ENCODE results near the gene TSPAN14.

TSPAN14 gene

DNA sequence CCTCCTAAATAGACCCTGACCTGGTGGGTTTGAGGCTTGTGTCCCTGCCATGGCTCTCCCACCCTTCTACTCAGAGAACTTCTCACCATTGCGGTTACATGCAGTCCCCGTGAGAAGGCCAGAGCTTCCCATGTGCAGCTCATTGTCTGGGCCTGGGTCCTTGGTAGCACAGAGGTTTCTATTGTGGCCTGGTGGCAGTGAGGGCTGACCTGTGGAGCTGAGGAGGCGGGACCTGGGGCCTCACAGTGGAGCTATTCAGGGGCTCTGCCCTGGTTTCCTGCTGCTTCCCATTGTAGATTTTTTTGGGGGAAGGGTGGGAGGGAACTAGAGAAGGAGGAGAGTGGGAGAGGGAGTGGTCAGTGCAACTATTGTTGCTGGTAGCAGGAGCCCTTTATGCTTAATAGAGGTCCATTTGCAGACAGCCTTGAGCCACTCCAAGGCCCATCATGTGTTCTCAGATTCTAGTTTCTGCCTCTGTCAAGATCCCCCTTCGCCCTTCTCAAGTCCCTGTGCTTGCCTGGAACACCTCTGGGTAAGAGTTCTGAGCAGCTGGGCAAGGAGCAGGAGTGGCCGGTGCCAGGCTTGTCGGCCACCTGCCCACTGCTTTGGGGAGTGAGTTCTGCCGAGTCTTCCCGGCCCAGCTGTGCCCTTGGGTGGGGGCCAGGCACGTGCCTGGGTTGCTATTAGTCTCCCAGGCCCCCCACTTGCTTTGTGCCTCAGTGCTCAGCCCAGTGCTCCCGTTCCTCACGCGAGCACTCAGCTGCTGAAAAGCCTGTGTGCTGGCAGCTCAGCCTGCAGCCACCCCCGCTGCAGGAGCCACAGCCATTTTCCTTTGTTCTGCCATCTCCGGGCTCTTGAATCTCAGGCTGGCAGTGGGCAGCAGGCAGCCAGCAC lies 10.7 kb downstream of the TSPAN14 start:
- no peaks in the 10 kb centered on the region for H3K36me3 ChIP-seq (ENCODE audit: control insufficient read depth, insufficient read depth, low read length)
- no peaks in the 10 kb centered on the region for H3K9me3 ChIP-seq (ENCODE audit: control insufficient read depth, insufficient read depth, low read depth, low read length)
- H3K4me1 ChIP-seq (ENCODE audit: control insufficient read depth, insufficient read depth, low read length) = peaks cover 80% of the 10 kb centered on the region
- H3K27me3 ChIP-seq (ENCODE audit: control insufficient read depth, insufficient read depth, low read length) = no peaks in the 10 kb centered on the region
- H3K4me3 ChIP-seq (ENCODE audit: low read depth, low read length) = peak overlapping the region; percentile 31; the same call in 1 of the 2 replicates
- peak overlapping the region; percentile 45 for H3K9ac ChIP-seq (ENCODE audit: low read length)
- H3K27ac ChIP-seq (ENCODE audit: low read depth, low read length) = 0 out of 2 replicates have a peak overlapping the region, but pooled peaks have one; percentile 13

DNA sequence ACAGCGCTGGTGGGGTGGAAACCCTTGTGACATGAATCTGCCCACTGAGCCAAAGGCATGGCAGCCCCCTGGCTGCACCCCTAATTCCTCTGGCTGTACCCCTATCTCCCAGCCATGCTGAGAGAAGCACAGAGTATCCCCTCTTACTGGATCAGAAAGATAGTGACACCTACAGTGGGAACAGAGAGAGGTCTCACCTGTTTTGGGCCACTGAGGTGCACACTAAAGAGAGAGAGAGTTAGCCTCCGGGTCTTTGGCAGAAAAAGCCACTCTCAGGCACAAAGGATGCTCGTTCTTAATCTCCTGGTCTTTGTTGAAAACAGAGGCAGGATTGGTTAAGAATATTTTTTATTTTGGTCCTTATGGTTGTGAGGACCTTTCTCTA lies 11.3 kb downstream of the TSPAN14 start:
- Histone ChIP-seq H3K27ac (ENCODE audit: low read depth, low read length) (0 out of 2 replicates have a peak overlapping the region, but pooled peaks have one; percentile 13), H3K4me1 (ENCODE audit: control insufficient read depth, insufficient read depth, low read length) (peaks cover 73% of the 10 kb centered on the region)

DNA sequence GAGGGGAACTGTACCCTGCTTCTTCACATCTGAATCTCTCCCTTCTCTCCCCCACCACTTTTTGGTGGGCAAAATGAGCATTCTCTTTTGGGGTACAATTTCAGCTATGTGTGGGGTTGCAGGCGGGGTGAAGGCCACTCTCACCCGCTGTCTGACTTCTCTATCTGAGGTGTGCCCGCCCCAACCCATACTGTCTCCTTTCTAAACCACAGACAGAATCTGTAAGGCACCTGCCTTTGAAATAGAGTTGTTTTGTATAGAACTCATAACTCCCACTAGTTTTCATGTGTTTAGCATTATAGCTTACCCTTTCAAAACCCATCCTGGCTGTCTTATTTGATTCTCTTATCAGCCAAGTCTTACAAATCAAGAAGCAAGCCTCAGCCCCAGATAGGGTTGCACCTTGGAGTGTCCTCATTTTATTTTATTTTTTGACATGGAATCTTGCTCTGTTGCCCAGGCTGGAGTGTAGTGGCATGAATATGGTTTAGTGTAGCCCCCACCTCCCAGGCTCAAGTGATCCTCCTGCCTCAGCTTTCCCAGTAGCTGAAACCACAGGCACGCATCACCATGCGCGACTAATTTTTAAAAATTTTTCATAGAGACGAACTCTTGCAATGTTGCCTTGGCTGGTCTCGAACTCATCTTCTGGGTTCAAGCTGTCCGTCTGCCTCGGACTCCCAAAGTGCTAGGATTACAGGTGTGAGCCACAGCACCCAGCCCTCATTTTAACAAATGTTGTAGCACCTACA lies 11.9 kb downstream of the TSPAN14 start:
- H3K27me3 ChIP-seq (ENCODE audit: control insufficient read depth, insufficient read depth, low read length) = peaks cover 2% of the 10 kb centered on the region; the same call in 1 of the 2 replicates
- H3K27ac ChIP-seq (ENCODE audit: low read depth, low read length) = no peak overlapping the region
- peaks cover 6% of the 10 kb centered on the region for H3K36me3 ChIP-seq (ENCODE audit: control insufficient read depth, insufficient read depth, low read length)
- H3K4me3 ChIP-seq (ENCODE audit: low read depth, low read length) = no peak overlapping the region
- no peaks in the 10 kb centered on the region for H3K9me3 ChIP-seq (ENCODE audit: control insufficient read depth, insufficient read depth, low read depth, low read length)
- peaks cover 69% of the 10 kb centered on the region for H3K4me1 ChIP-seq (ENCODE audit: control insufficient read depth, insufficient read depth, low read length)
- no peak overlapping the region for H3K9ac ChIP-seq (ENCODE audit: low read length)

More for the DNA sequence above, 11.3 kb downstream of the TSPAN14 start:
- H3K36me3 ChIP-seq (ENCODE audit: control insufficient read depth, insufficient read depth, low read length) = no peaks in the 10 kb centered on the region
- peak overlapping the region; percentile 35 for H3K9ac ChIP-seq (ENCODE audit: low read length)
- H3K27me3 ChIP-seq (ENCODE audit: control insufficient read depth, insufficient read depth, low read length) = no peaks in the 10 kb centered on the region
- H3K4me3 ChIP-seq (ENCODE audit: low read depth, low read length) = no peak overlapping the region
- no peaks in the 10 kb centered on the region for H3K9me3 ChIP-seq (ENCODE audit: control insufficient read depth, insufficient read depth, low read depth, low read length)

DNA sequence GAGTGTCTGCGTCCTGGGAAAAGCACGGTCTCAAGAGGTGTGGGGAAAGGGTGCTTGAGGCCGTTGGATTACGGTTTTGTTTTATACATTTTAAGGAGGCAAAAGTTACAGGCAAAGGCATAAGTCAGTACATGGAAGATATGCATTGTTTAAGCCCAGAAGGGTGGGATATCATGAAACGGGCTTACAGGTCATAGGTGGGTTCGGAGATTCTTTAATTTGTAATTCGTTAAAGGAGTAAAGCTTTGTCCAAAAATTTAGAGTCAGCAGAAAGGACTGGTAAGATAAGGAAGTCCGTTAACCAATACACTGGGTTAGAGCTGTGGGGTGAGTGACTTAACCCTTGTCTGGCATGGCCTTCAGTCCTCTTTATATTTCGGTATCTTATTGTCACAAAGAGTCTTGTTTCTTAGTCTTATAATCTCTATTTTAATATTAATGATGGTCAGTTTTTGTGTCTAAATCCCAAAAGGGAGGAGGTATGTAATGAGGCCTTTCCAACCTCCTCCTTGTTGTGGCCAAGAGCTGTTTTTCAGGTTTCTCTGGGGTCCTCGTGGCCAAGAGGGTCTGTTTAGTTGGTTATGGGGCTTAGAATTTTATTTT lies 12.7 kb downstream of the TSPAN14 start:
- H3K9me3 ChIP-seq (ENCODE audit: control insufficient read depth, insufficient read depth, low read depth, low read length) = no peaks in the 10 kb centered on the region
- H3K9ac ChIP-seq (ENCODE audit: low read length) = no peak overlapping the region
- H3K4me3 ChIP-seq (ENCODE audit: low read depth, low read length) = no peak overlapping the region
- H3K36me3 ChIP-seq (ENCODE audit: control insufficient read depth, insufficient read depth, low read length) = peaks cover 11% of the 10 kb centered on the region
- H3K4me1 ChIP-seq (ENCODE audit: control insufficient read depth, insufficient read depth, low read length) = peaks cover 65% of the 10 kb centered on the region
- no peak overlapping the region for H3K27ac ChIP-seq (ENCODE audit: low read depth, low read length)
- peaks cover 4% of the 10 kb centered on the region; the same call in 1 of the 2 replicates for H3K27me3 ChIP-seq (ENCODE audit: control insufficient read depth, insufficient read depth, low read length)

DNA sequence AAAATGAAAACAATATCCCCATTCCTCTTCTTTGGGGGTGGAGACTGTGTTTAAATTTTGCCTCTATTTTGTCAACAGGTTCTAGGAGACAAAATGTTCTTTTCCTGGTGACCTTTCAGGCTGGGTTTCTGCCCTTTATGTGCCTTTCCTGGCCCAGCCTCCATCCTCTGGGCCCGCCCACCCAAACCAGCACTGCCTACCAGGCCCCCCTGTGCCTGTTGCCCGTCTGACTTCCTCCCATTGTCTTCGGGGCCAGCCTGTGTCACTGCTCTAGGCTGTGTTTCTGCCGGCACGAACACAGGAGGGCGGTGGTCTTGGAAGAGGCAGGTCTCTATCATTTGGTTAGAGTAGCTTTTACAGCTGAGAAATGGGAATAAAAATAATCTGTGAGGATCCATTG lies 13.9 kb downstream of the TSPAN14 start:
- Histone ChIP-seq H3K9me3 (ENCODE audit: control insufficient read depth, insufficient read depth, low read depth, low read length) (no peaks in the 10 kb centered on the region), H3K27me3 (ENCODE audit: control insufficient read depth, insufficient read depth, low read length) (peaks cover 4% of the 10 kb centered on the region; the same call in 1 of the 2 replicates), H3K4me3 (ENCODE audit: low read depth, low read length) (no peak overlapping the region), H3K27ac (ENCODE audit: low read depth, low read length) (no peak overlapping the region), H3K36me3 (ENCODE audit: control insufficient read depth, insufficient read depth, low read length) (peaks cover 11% of the 10 kb centered on the region), H3K9ac (ENCODE audit: low read length) (no peak overlapping the region), H3K4me1 (ENCODE audit: control insufficient read depth, insufficient read depth, low read length) (peaks cover 58% of the 10 kb centered on the region)

DNA sequence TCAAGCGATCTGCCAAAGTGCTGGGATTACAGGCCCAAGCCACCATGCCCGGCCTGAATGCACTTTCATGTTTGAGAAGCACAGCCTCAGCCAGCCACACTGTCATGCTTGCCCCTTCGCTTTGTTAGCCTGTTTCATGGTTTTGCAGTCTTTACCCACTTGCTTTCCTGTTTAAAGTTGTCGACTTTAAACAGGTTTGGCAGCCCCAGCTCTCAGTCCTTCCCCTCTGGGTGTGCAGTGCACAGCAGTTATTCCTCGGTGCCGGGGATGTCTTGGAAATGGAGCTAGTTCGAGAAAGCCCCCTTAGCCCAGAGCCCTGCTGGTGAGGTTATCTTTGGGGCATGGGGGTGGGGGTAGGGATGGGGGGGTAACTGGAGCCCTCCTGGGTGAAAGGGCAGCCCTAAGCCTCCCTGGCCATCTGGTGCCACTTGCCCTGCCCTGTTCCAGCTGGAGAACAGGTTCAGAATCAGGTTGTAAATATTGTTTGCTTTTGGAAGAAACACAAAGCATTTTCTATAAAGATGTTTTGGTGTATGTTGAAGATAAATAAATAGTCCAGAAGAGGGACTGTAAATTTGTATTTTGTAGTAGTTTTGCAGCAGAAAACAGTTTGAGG lies 14.8 kb downstream of the TSPAN14 start:
- Histone ChIP-seq H3K9me3 (ENCODE audit: control insufficient read depth, insufficient read depth, low read depth, low read length) (no peaks in the 10 kb centered on the region), H3K4me1 (ENCODE audit: control insufficient read depth, insufficient read depth, low read length) (peaks cover 57% of the 10 kb centered on the region), H3K9ac (ENCODE audit: low read length) (no peak overlapping the region), H3K27ac (ENCODE audit: low read depth, low read length) (no peak overlapping the region), H3K27me3 (ENCODE audit: control insufficient read depth, insufficient read depth, low read length) (peaks cover 4% of the 10 kb centered on the region; the same call in 1 of the 2 replicates), H3K36me3 (ENCODE audit: control insufficient read depth, insufficient read depth, low read length) (peaks cover 11% of the 10 kb centered on the region), H3K4me3 (ENCODE audit: low read depth, low read length) (no peak overlapping the region)

DNA sequence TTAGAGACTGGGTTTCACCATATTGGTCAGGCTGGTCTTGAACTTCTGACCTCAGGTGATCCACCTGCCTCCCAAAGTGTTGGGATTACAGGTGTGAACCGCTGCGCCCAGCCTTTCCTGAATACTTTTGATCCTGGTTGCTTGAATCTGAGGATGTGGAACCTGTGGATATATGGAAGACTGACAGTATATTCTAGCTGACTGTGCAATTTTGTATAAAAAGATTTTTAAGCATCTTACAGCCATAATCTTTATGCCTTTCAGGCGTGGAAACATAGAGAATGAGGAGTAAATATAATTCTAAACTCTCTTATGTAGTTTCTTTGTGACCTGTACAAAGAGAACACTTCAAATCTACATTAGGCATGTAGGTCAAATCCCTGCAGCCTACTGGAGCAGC lies 16.2 kb downstream of the TSPAN14 start:
- H3K4me1 ChIP-seq (ENCODE audit: control insufficient read depth, insufficient read depth, low read length) = peaks cover 56% of the 10 kb centered on the region

DNA sequence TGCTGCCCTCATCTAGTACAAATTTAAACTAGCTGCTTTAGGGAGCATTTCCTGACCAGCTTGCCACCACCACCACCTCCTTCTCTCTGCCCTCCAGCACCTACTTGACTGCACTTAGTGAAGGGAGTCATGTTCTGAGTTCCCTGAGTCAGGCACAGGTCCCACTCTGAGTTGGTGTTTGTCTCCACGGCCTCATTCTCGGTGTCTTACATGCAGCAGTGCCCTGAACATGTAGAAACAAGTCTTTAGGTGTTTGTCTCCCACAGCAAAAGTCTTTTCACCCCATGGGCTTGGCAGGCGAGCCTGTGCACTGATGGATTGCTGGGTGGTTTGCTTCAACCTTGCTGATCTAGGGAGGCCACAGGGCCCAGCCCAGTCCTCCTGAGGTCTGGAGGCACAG lies 16.9 kb downstream of the TSPAN14 start:
- H3K4me1 ChIP-seq (ENCODE audit: control insufficient read depth, insufficient read depth, low read length) = peaks cover 49% of the 10 kb centered on the region
- H3K36me3 ChIP-seq (ENCODE audit: control insufficient read depth, insufficient read depth, low read length) = peaks cover 11% of the 10 kb centered on the region
- H3K9ac ChIP-seq (ENCODE audit: low read length) = no peak overlapping the region
- H3K9me3 ChIP-seq (ENCODE audit: control insufficient read depth, insufficient read depth, low read depth, low read length) = no peaks in the 10 kb centered on the region
- peaks cover 4% of the 10 kb centered on the region; the same call in 1 of the 2 replicates for H3K27me3 ChIP-seq (ENCODE audit: control insufficient read depth, insufficient read depth, low read length)
- H3K27ac ChIP-seq (ENCODE audit: low read depth, low read length) = no peak overlapping the region
- no peak overlapping the region for H3K4me3 ChIP-seq (ENCODE audit: low read depth, low read length)

More for the DNA sequence above, 16.2 kb downstream of the TSPAN14 start:
- Histone ChIP-seq H3K27ac (ENCODE audit: low read depth, low read length) (no peak overlapping the region), H3K27me3 (ENCODE audit: control insufficient read depth, insufficient read depth, low read length) (peaks cover 4% of the 10 kb centered on the region; the same call in 1 of the 2 replicates), H3K9me3 (ENCODE audit: control insufficient read depth, insufficient read depth, low read depth, low read length) (no peaks in the 10 kb centered on the region), H3K4me3 (ENCODE audit: low read depth, low read length) (no peak overlapping the region), H3K36me3 (ENCODE audit: control insufficient read depth, insufficient read depth, low read length) (peaks cover 11% of the 10 kb centered on the region), H3K9ac (ENCODE audit: low read length) (no peak overlapping the region)

DNA sequence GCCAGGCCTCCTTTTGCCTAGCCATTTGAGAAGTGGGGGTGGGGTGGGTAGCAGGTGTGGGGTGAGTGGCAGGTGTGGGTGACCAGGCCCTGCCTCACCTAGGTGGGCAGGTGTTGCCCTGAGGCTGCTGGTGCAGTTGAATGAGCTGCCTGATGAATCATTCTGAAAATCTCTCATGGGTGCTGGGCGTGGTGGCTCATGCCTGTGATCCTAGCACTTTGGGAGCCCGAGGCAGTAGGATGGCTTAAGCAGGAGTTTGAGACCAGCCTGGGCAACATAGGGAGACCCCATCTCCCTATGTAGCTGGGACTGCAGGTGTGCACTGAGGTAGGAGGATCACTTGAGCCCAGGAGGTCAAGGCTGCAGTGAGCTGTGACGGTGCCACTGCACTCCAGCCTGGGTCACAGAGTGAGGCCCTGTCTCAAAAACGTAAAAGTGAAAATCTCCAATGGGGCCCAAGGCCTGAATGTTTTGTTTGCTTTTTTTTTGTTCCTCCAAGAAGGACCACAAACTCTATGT lies 17.7 kb downstream of the TSPAN14 start:
- Histone ChIP-seq H3K27ac (ENCODE audit: low read depth, low read length) (no peak overlapping the region), H3K4me3 (ENCODE audit: low read depth, low read length) (no peak overlapping the region), H3K9ac (ENCODE audit: low read length) (no peak overlapping the region), H3K4me1 (ENCODE audit: control insufficient read depth, insufficient read depth, low read length) (peaks cover 45% of the 10 kb centered on the region), H3K27me3 (ENCODE audit: control insufficient read depth, insufficient read depth, low read length) (peaks cover 4% of the 10 kb centered on the region; the same call in 1 of the 2 replicates), H3K9me3 (ENCODE audit: control insufficient read depth, insufficient read depth, low read depth, low read length) (no peaks in the 10 kb centered on the region), H3K36me3 (ENCODE audit: control insufficient read depth, insufficient read depth, low read length) (peaks cover 11% of the 10 kb centered on the region)
